ENCODE measurements around the gene MTREX. TPM values are rescaled to one million over a fixed set of nuclear protein-coding genes. Genes with fewer than 3 reads are reported as not detected.

The MTREX gene
- polyA plus RNA-seq, 4 donors: 21.1 to 58.1 (median 37.4) TPM

DNA sequence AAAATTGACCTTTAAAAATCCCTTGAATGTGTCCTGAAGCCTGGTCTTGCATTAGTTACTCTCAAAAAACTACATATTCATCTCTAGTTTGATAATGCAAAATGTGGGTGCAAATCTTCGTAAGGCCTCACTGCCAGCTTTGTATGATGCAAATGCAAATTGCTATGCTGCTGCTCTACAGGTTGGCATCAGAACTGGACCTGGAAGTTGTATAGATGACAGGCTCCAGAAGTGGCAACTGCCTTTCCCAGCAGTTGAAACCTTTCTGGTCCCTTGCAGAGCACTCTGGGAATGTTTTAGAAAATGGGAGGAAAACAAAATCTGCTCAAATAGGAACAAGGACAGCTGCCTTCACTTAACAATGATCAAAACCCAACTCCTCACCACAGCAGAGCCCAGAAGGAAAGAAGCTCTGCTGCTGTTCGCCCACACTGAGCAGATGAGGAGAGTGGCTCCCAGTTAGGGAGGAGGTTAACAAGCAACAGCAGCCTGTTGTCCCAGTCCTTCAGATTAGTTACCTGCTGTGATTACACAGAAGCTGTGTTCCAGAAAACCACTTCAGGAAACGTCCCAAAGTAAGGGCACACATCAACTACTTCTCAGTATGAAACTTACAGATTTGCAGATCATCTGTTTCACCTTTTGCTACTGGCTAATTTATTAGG lies 133.4 kb downstream of the MTREX start:
- 83 to 86% (median 85%) methylated on average over 3 of the region's 3 CpGs for WGBS, 3 donors
- Histone ChIP-seq H3K9me3 (ENCODE audit: control insufficient read depth in 2 of 2, insufficient read depth in 1 of 2, low read depth in 1 of 2, low read length in 1 of 2) (peaks cover 0 to 2% of the 10 kb centered on the region in 2 donors), H3K27me3 (ENCODE audit: control insufficient read depth in 3 of 3, insufficient read depth in 3 of 3, low read length in 3 of 3) (no peaks in the 10 kb centered on the region), H3K4me1 (ENCODE audit: control insufficient read depth in 3 of 3, insufficient read depth in 2 of 3, low read depth in 1 of 3, low read length in 2 of 3) (peaks cover 0 to 12% (median 3%) of the 10 kb centered on the region in 3 donors), H3K27ac (ENCODE audit: low read depth in 1 of 3, low read length in 2 of 3) (peak overlapping the region in 1 of 3 donors; percentile 52), H3K4me3 (ENCODE audit: low read depth in 1 of 3, low read length in 3 of 3) (no peak overlapping the region), H3K36me3 (ENCODE audit: control insufficient read depth in 3 of 3, insufficient read depth in 2 of 3, low read depth in 1 of 3, low read length in 3 of 3) (peaks cover 2 to 28% (median 4%) of the 10 kb centered on the region in 3 donors)
- no peak for DNase-seq
- no peak for FAIRE-seq

DNA sequence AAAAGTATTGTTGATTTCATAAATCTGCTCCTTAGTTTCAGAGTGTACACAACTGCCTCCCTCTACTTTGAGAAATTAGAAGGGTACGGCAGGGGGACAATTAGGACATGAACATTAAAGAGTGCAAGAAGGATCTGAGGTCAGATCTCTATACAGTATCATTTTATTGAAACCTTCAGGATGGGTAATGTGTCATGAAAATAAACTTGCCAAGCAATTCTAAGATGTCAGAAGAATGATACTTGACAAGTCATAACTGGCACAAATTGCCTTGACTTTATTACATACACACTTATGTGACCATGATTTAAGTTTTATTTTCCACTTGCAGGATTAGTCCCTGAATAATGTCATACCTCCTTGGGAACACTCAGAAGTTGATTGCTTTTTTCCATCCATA lies 134.2 kb downstream of the MTREX start:
- H3K4me1 ChIP-seq (ENCODE audit: control insufficient read depth in 3 of 3, insufficient read depth in 2 of 3, low read depth in 1 of 3, low read length in 2 of 3): peaks cover 0 to 12% (median 3%) of the 10 kb centered on the region in 3 donors

DNA sequence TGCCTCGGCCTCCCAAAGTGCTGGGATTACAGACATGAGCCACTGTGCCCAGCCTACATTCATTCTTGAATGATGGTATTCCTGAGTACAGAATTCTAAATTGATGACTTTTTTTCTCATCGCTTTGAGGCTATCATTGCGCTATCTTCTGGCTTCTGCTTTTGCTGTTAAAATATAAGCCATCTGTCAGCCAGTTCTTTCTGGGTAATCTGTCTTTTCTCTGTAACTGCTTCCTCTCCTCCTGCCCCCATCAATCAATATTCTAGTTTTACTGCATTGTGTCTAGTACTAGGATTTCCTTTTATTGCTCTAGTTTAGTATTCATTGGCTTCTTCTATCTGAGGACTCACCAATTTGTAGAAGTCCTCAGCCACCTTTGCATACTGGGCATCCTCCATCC lies 138.0 kb downstream of the MTREX start:
- DNase-seq (no peak), FAIRE-seq (no peak)
- no peak overlapping the region for H3K27ac ChIP-seq (ENCODE audit: low read depth in 1 of 3, low read length in 2 of 3)
- 92 to 96% (median 96%) methylated on average over 3 of the region's 3 CpGs for WGBS, 3 donors
- peaks cover 0 to 9% (median 0%) of the 10 kb centered on the region in 3 donors for H3K36me3 ChIP-seq (ENCODE audit: control insufficient read depth in 3 of 3, insufficient read depth in 2 of 3, low read depth in 1 of 3, low read length in 3 of 3)
- H3K9me3 ChIP-seq (ENCODE audit: control insufficient read depth in 2 of 2, insufficient read depth in 1 of 2, low read depth in 1 of 2, low read length in 1 of 2): no peaks in the 10 kb centered on the region
- H3K4me3 ChIP-seq (ENCODE audit: low read depth in 1 of 3, low read length in 3 of 3): no peak overlapping the region
- H3K4me1 ChIP-seq (ENCODE audit: control insufficient read depth in 3 of 3, insufficient read depth in 2 of 3, low read depth in 1 of 3, low read length in 2 of 3): no peaks in the 10 kb centered on the region
- H3K27me3 ChIP-seq (ENCODE audit: control insufficient read depth in 3 of 3, insufficient read depth in 3 of 3, low read length in 3 of 3): no peaks in the 10 kb centered on the region

More for the DNA sequence above, 134.2 kb downstream of the MTREX start:
- no peaks in the 10 kb centered on the region for H3K27me3 ChIP-seq (ENCODE audit: control insufficient read depth in 3 of 3, insufficient read depth in 3 of 3, low read length in 3 of 3)
- FAIRE-seq (no peak), DNase-seq (no peak)
- H3K36me3 ChIP-seq (ENCODE audit: control insufficient read depth in 3 of 3, insufficient read depth in 2 of 3, low read depth in 1 of 3, low read length in 3 of 3): peaks cover 0 to 26% (median 4%) of the 10 kb centered on the region in 3 donors
- H3K27ac ChIP-seq (ENCODE audit: low read depth in 1 of 3, low read length in 2 of 3): no peak overlapping the region
- no peak overlapping the region for H3K4me3 ChIP-seq (ENCODE audit: low read depth in 1 of 3, low read length in 3 of 3)
- WGBS, 3 donors: 60 to 98% (median 93%) methylated on average over 1 of the region's 1 CpG
- H3K9me3 ChIP-seq (ENCODE audit: control insufficient read depth in 2 of 2, insufficient read depth in 1 of 2, low read depth in 1 of 2, low read length in 1 of 2): no peaks in the 10 kb centered on the region

DNA sequence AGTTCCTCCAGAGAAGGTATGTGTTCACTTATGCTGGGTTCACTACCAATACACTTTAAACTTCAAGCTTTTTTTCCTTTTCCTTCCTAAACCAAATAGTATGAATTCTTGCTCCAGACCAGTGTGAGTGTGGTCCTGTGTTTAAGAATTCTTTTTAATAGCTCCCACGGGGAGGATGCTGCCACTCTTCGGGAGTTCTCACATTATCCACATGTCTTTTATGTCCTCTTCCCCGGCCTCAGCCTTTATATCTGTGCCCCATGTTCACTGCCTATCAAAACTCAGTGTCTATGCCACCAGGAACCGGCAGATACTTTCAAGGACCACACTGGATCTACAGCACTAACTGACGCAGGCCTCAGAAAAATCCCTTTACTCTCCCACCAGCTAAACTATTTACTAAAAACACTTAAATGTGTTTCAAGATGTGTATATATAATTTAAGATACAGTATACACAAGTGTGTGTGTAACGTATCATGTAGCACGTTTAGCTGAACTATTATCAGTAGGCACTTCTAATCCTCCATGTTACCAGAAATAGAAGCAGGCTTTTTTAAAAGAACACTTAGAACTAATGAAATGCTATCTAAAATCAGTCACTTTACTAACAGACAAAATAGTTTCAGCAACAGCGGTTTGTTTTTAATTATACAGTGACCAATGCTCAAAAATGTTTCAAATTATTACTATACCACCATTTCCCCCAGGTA lies 139.0 kb downstream of the MTREX start:
- no peak overlapping the region for H3K4me3 ChIP-seq (ENCODE audit: low read depth in 1 of 3, low read length in 3 of 3)
- H3K36me3 ChIP-seq (ENCODE audit: control insufficient read depth in 3 of 3, insufficient read depth in 2 of 3, low read depth in 1 of 3, low read length in 3 of 3): peaks cover 0 to 8% (median 0%) of the 10 kb centered on the region in 3 donors
- FAIRE-seq (no peak), DNase-seq (no peak)
- no peaks in the 10 kb centered on the region for H3K4me1 ChIP-seq (ENCODE audit: control insufficient read depth in 3 of 3, insufficient read depth in 2 of 3, low read depth in 1 of 3, low read length in 2 of 3)
- WGBS, 3 donors: 67 to 87% (median 78%) methylated on average over 8 of the region's 8 CpGs
- no peaks in the 10 kb centered on the region for H3K9me3 ChIP-seq (ENCODE audit: control insufficient read depth in 2 of 2, insufficient read depth in 1 of 2, low read depth in 1 of 2, low read length in 1 of 2)
- H3K27ac ChIP-seq (ENCODE audit: low read depth in 1 of 3, low read length in 2 of 3): peak overlapping the region in 1 of 3 donors; percentile 58
- H3K27me3 ChIP-seq (ENCODE audit: control insufficient read depth in 3 of 3, insufficient read depth in 3 of 3, low read length in 3 of 3): no peaks in the 10 kb centered on the region

DNA sequence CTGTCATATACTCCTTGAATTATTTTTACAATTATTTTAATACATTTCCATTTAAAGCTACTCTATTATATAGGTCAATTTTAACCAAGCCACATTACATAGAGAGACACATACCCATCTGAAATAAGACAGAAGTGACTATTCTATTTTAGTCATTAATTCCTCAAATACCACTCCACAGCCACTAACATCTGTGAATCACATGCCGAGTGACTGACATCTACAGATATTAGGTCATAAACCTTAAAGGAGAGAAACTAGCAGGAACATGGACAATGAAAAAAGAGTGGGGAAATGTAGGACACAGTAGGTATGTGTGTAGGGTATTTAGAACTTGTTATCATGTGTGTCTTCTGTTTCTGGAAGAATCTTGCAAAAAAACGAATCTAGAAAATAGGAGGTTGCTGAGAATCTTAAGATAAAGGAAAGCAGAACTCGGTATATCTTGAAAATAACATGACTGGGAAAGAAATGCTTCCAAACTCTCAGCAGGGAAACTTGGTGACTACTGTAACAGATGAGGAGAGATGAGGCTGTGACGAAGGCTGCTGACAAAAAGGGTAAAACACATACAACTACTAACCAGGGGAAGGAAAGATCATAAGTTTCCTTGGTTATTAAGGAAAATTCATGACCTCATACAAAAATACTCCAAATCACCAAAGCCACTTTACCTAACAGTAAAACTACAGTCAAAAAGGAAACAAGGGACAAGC lies 142.4 kb downstream of the MTREX start:
- Histone ChIP-seq H3K36me3 (ENCODE audit: control insufficient read depth in 3 of 3, insufficient read depth in 2 of 3, low read depth in 1 of 3, low read length in 3 of 3) (peaks cover 0 to 9% (median 0%) of the 10 kb centered on the region in 3 donors), H3K4me3 (ENCODE audit: low read depth in 1 of 3, low read length in 3 of 3) (no peak overlapping the region), H3K4me1 (ENCODE audit: control insufficient read depth in 3 of 3, insufficient read depth in 2 of 3, low read depth in 1 of 3, low read length in 2 of 3) (peaks cover 0 to 2% (median 0%) of the 10 kb centered on the region in 3 donors), H3K27ac (ENCODE audit: low read depth in 1 of 3, low read length in 2 of 3) (no peak overlapping the region), H3K9me3 (ENCODE audit: control insufficient read depth in 2 of 2, insufficient read depth in 1 of 2, low read depth in 1 of 2, low read length in 1 of 2) (no peaks in the 10 kb centered on the region), H3K27me3 (ENCODE audit: control insufficient read depth in 3 of 3, insufficient read depth in 3 of 3, low read length in 3 of 3) (no peaks in the 10 kb centered on the region)
- 84 to 91% (median 86%) methylated on average over 4 of the region's 4 CpGs for WGBS, 3 donors
- DNase-seq: no peak
- no peak for FAIRE-seq

DNA sequence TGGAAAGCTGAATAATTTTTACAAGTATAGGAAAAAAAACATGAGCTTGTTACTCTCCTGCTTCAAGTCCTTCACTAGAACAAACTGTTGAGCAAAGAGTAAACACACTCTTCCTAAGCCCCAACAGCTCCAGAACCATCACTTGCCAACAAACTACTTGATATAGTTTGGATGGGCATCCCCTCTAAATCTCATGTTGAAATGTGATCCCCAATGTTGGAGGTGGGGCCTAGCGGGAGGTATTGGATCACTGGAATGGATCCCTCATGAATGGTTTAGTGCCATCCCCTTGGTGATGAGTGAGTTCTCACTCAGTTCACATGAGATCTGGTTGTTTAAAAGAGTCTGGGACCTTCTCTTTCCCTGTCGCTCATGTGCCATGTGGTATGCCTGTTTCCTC lies 144.2 kb downstream of the MTREX start:
- FAIRE-seq: no peak
- H3K36me3 ChIP-seq (ENCODE audit: control insufficient read depth in 3 of 3, insufficient read depth in 2 of 3, low read depth in 1 of 3, low read length in 3 of 3): peaks cover 0 to 12% (median 0%) of the 10 kb centered on the region in 3 donors
- no peaks in the 10 kb centered on the region for H3K9me3 ChIP-seq (ENCODE audit: control insufficient read depth in 2 of 2, insufficient read depth in 1 of 2, low read depth in 1 of 2, low read length in 1 of 2)
- no peak overlapping the region for H3K4me3 ChIP-seq (ENCODE audit: low read depth in 1 of 3, low read length in 3 of 3)
- no peak for DNase-seq
- H3K27ac ChIP-seq (ENCODE audit: low read depth in 1 of 3, low read length in 2 of 3): no peak overlapping the region
- WGBS, 3 donors: 94 to 100% (median 100%) methylated on average over 2 of the region's 2 CpGs
- no peaks in the 10 kb centered on the region for H3K27me3 ChIP-seq (ENCODE audit: control insufficient read depth in 3 of 3, insufficient read depth in 3 of 3, low read length in 3 of 3)
- H3K4me1 ChIP-seq (ENCODE audit: control insufficient read depth in 3 of 3, insufficient read depth in 2 of 3, low read depth in 1 of 3, low read length in 2 of 3): peaks cover 0 to 2% (median 0%) of the 10 kb centered on the region in 3 donors

DNA sequence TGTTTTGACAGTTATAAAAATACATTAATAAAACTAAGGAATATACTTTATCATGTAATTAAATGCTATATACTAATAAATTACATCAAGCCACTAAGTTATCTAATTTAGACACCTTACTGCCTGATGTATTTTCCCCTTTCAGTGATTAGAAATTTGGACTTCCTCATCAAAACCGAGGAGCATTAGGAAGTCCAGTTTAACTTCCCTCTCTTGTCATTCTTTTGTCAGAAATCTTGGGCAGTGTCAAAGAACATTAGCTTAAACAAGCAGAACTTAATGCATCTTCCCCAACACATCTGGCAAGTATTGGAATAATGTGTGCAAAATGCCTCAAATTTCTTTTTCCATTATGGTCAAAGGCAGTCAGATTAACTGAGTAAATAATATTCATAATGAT lies 145.4 kb downstream of the MTREX start:
- Histone ChIP-seq H3K4me1 (ENCODE audit: control insufficient read depth in 3 of 3, insufficient read depth in 2 of 3, low read depth in 1 of 3, low read length in 2 of 3) (peaks cover 0 to 2% (median 0%) of the 10 kb centered on the region in 3 donors), H3K9me3 (ENCODE audit: control insufficient read depth in 2 of 2, insufficient read depth in 1 of 2, low read depth in 1 of 2, low read length in 1 of 2) (no peaks in the 10 kb centered on the region), H3K4me3 (ENCODE audit: low read depth in 1 of 3, low read length in 3 of 3) (no peak overlapping the region), H3K36me3 (ENCODE audit: control insufficient read depth in 3 of 3, insufficient read depth in 2 of 3, low read depth in 1 of 3, low read length in 3 of 3) (peaks cover 0 to 12% (median 0%) of the 10 kb centered on the region in 3 donors), H3K27ac (ENCODE audit: low read depth in 1 of 3, low read length in 2 of 3) (no peak overlapping the region), H3K27me3 (ENCODE audit: control insufficient read depth in 3 of 3, insufficient read depth in 3 of 3, low read length in 3 of 3) (no peaks in the 10 kb centered on the region)
- no peak for DNase-seq
- no peak for FAIRE-seq
- WGBS, 3 donors: 23 to 47% (median 25%) methylated on average over 1 of the region's 1 CpG

DNA sequence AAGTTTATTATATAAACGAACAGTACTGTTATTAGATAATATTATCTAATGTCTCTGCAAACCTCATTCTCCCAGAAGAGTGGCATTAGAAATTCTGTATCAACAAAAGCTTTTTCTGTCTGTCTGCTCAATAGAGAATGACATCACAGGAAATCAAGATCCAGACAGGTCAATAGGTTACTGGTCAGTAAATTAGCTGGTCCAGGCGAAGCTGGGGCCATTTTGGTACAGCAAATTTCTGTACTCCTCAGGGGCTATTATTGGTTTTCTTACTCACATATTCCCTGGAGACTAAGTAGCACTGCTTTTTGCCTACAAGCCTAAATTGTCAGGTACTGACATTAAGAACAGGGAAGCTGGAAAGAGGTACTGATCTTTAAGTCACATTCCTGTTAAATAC lies 146.5 kb downstream of the MTREX start:
- Histone ChIP-seq H3K27ac (ENCODE audit: low read depth in 1 of 3, low read length in 2 of 3) (no peak overlapping the region), H3K4me3 (ENCODE audit: low read depth in 1 of 3, low read length in 3 of 3) (no peak overlapping the region), H3K36me3 (ENCODE audit: control insufficient read depth in 3 of 3, insufficient read depth in 2 of 3, low read depth in 1 of 3, low read length in 3 of 3) (peaks cover 0 to 16% (median 0%) of the 10 kb centered on the region in 3 donors), H3K27me3 (ENCODE audit: control insufficient read depth in 3 of 3, insufficient read depth in 3 of 3, low read length in 3 of 3) (no peaks in the 10 kb centered on the region), H3K9me3 (ENCODE audit: control insufficient read depth in 2 of 2, insufficient read depth in 1 of 2, low read depth in 1 of 2, low read length in 1 of 2) (no peaks in the 10 kb centered on the region), H3K4me1 (ENCODE audit: control insufficient read depth in 3 of 3, insufficient read depth in 2 of 3, low read depth in 1 of 3, low read length in 2 of 3) (peaks cover 0 to 2% (median 0%) of the 10 kb centered on the region in 3 donors)
- FAIRE-seq: no peak
- no peak for DNase-seq
- 48 to 57% (median 56%) methylated on average over 2 of the region's 2 CpGs for WGBS, 3 donors
